ENCODE data around the gene ZNF93.
"Not testable (repeated sequence)": the region's sequence is repeated elsewhere in the genome, so short reads cannot be mapped to it uniquely, and the experiment has no call there.

Gene ZNF93

GRCh38 chr19:19944583-19944880, 43.8 kb downstream of the ZNF93 start:
- Histone ChIP-seq H3K9me3 (ENCODE audit: insufficient read depth, low read depth, low read length) (no peaks in the 10 kb centered on the region; the same call in none of the 2 replicates), H3K36me3 (ENCODE audit: insufficient read depth, low read depth, low read length) (no peaks in the 10 kb centered on the region), H3K4me1 (ENCODE audit: insufficient read depth, low read length) (no peaks in the 10 kb centered on the region), H3K9ac (ENCODE audit: low read depth, low read length) (no peak overlapping the region), H3K27ac (ENCODE audit: low read length) (no peak overlapping the region), H3K4me3 (ENCODE audit: low read length) (no peak overlapping the region), H3K27me3 (ENCODE audit: insufficient read depth, low read length) (no peaks in the 10 kb centered on the region)

GRCh38 chr19:19946226-19946625, 45.5 kb downstream of the ZNF93 start:
- Histone ChIP-seq H3K36me3 (ENCODE audit: insufficient read depth, low read depth, low read length) (no peaks in the 10 kb centered on the region), H3K9me3 (ENCODE audit: insufficient read depth, low read depth, low read length) (no peaks in the 10 kb centered on the region; the same call in none of the 2 replicates)

GRCh38 chr19:19948800-19949199, 48.1 kb downstream of the ZNF93 start:
- no peaks in the 10 kb centered on the region for H3K4me1 ChIP-seq (ENCODE audit: insufficient read depth, low read length)
- no peaks in the 10 kb centered on the region for H3K36me3 ChIP-seq (ENCODE audit: insufficient read depth, low read depth, low read length)
- H3K9me3 ChIP-seq (ENCODE audit: insufficient read depth, low read depth, low read length), result no peaks in the 10 kb centered on the region; the same call in none of the 2 replicates
- H3K4me3 ChIP-seq (ENCODE audit: low read length), result no peak overlapping the region
- no peak overlapping the region for H3K27ac ChIP-seq (ENCODE audit: low read length)
- H3K9ac ChIP-seq (ENCODE audit: low read depth, low read length), result no peak overlapping the region
- H3K27me3 ChIP-seq (ENCODE audit: insufficient read depth, low read length), result no peaks in the 10 kb centered on the region

More at GRCh38 chr19:19946226-19946625, 45.5 kb downstream of the ZNF93 start:
- H3K27ac ChIP-seq (ENCODE audit: low read length), result no peak overlapping the region
- no peak overlapping the region for H3K4me3 ChIP-seq (ENCODE audit: low read length)
- H3K4me1 ChIP-seq (ENCODE audit: insufficient read depth, low read length), result no peaks in the 10 kb centered on the region
- no peaks in the 10 kb centered on the region for H3K27me3 ChIP-seq (ENCODE audit: insufficient read depth, low read length)
- H3K9ac ChIP-seq (ENCODE audit: low read depth, low read length), result no peak overlapping the region

- Histone ChIP-seq H3K4me1 (ENCODE audit: insufficient read depth, low read length) (no peaks in the 10 kb centered on the region), H3K27me3 (ENCODE audit: insufficient read depth, low read length) (no peaks in the 10 kb centered on the region), H3K27ac (ENCODE audit: low read length) (no peak overlapping the region), H3K4me3 (ENCODE audit: low read length) (no peak overlapping the region), H3K36me3 (ENCODE audit: insufficient read depth, low read depth, low read length) (no peaks in the 10 kb centered on the region), H3K9ac (ENCODE audit: low read depth, low read length) (no peak overlapping the region), H3K9me3 (ENCODE audit: insufficient read depth, low read depth, low read length) (no peaks in the 10 kb centered on the region)
These were observed 54.5 kb downstream of the ZNF93 start for GRCh38 chr19:19955208-19955607.

- H3K36me3 ChIP-seq (ENCODE audit: insufficient read depth, low read depth, low read length), result no peaks in the 10 kb centered on the region
- H3K9ac ChIP-seq (ENCODE audit: low read depth, low read length), result peak overlapping the region; percentile 57; the same call in 1 of the 2 replicates
- no peaks in the 10 kb centered on the region for H3K27me3 ChIP-seq (ENCODE audit: insufficient read depth, low read length)
- H3K9me3 ChIP-seq (ENCODE audit: insufficient read depth, low read depth, low read length), result no peaks in the 10 kb centered on the region
- H3K4me3 ChIP-seq (ENCODE audit: low read length), result peak overlapping the region; percentile 22; the same call in 1 of the 2 replicates
- no peaks in the 10 kb centered on the region for H3K4me1 ChIP-seq (ENCODE audit: insufficient read depth, low read length)
- H3K27ac ChIP-seq (ENCODE audit: low read length), result no peak overlapping the region
These were observed 55.8 kb downstream of the ZNF93 start for GRCh38 chr19:19956434-19957075.

GRCh38 chr19:19957766-19958165, 57.0 kb downstream of the ZNF93 start:
- not testable (repeated sequence) for H3K4me1 ChIP-seq (ENCODE audit: insufficient read depth, low read length); H3K27me3 ChIP-seq (ENCODE audit: insufficient read depth, low read length); H3K4me3 ChIP-seq (ENCODE audit: low read length); H3K9ac ChIP-seq (ENCODE audit: low read depth, low read length); H3K36me3 ChIP-seq (ENCODE audit: insufficient read depth, low read depth, low read length); H3K9me3 ChIP-seq (ENCODE audit: insufficient read depth, low read depth, low read length); H3K27ac ChIP-seq (ENCODE audit: low read length)

GRCh38 chr19:19959151-19959799, 58.5 kb downstream of the ZNF93 start:
- H3K9ac ChIP-seq (ENCODE audit: low read depth, low read length); H3K27ac ChIP-seq (ENCODE audit: low read length); H3K27me3 ChIP-seq (ENCODE audit: insufficient read depth, low read length); H3K9me3 ChIP-seq (ENCODE audit: insufficient read depth, low read depth, low read length); H3K36me3 ChIP-seq (ENCODE audit: insufficient read depth, low read depth, low read length); H3K4me1 ChIP-seq (ENCODE audit: insufficient read depth, low read length); H3K4me3 ChIP-seq (ENCODE audit: low read length): not testable (repeated sequence)

GRCh38 chr19:19964416-19964815, 63.7 kb downstream of the ZNF93 start:
- H3K27me3 ChIP-seq (ENCODE audit: insufficient read depth, low read length), result no peaks in the 10 kb centered on the region
- H3K9me3 ChIP-seq (ENCODE audit: insufficient read depth, low read depth, low read length), result peaks cover 29% of the 10 kb centered on the region
- H3K27ac ChIP-seq (ENCODE audit: low read length), result no peak overlapping the region
- H3K9ac ChIP-seq (ENCODE audit: low read depth, low read length), result no peak overlapping the region
- H3K36me3 ChIP-seq (ENCODE audit: insufficient read depth, low read depth, low read length), result no peaks in the 10 kb centered on the region
- no peaks in the 10 kb centered on the region for H3K4me1 ChIP-seq (ENCODE audit: insufficient read depth, low read length)
- H3K4me3 ChIP-seq (ENCODE audit: low read length), result no peak overlapping the region

- not testable (repeated sequence) for H3K36me3 ChIP-seq (ENCODE audit: insufficient read depth, low read depth, low read length); H3K4me3 ChIP-seq (ENCODE audit: low read length); H3K4me1 ChIP-seq (ENCODE audit: insufficient read depth, low read length); H3K27me3 ChIP-seq (ENCODE audit: insufficient read depth, low read length); H3K27ac ChIP-seq (ENCODE audit: low read length); H3K9ac ChIP-seq (ENCODE audit: low read depth, low read length)
- H3K9me3 ChIP-seq (ENCODE audit: insufficient read depth, low read depth, low read length), result peaks cover 35% of the 10 kb centered on the region
These were observed 65.4 kb downstream of the ZNF93 start for GRCh38 chr19:19966126-19966525.

GRCh38 chr19:19966862-19967261, 66.1 kb downstream of the ZNF93 start:
- no peak overlapping the region for H3K4me3 ChIP-seq (ENCODE audit: low read length)
- peaks cover 35% of the 10 kb centered on the region for H3K9me3 ChIP-seq (ENCODE audit: insufficient read depth, low read depth, low read length)

More at GRCh38 chr19:19966862-19967261, 66.1 kb downstream of the ZNF93 start:
- Histone ChIP-seq H3K36me3 (ENCODE audit: insufficient read depth, low read depth, low read length) (no peaks in the 10 kb centered on the region), H3K27me3 (ENCODE audit: insufficient read depth, low read length) (no peaks in the 10 kb centered on the region), H3K4me1 (ENCODE audit: insufficient read depth, low read length) (no peaks in the 10 kb centered on the region), H3K27ac (ENCODE audit: low read length) (no peak overlapping the region), H3K9ac (ENCODE audit: low read depth, low read length) (no peak overlapping the region)

Data from iPS-20b (cell line).